ENCODE data around the gene GRK7.

GRK7 gene

DNA sequence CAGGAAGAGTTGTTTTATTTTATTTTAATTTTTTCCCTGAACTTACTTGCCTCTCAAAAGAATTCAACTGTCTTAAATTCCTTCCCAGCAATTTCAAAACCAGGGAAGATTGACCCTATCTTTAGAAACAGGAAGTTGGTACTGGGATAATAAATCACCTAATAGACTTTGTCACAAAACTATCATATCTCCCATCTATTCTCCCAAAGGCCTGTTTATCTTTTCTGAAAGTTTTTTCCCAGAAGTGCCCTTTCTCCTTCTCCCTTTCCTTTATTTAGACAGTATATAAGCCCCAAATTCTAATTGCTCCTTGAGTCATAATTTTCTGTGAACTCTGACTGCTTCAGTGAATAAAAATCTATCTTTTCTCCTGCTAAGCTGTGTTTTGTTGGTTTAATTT is 28.0 kb upstream of the GRK7 start:
- no peak for TF ChIP-seq TAF1 (IDR thresholded peaks at IDR 0.05; ENCODE audit: low read depth)
- TF ChIP-seq, protein P1, sequence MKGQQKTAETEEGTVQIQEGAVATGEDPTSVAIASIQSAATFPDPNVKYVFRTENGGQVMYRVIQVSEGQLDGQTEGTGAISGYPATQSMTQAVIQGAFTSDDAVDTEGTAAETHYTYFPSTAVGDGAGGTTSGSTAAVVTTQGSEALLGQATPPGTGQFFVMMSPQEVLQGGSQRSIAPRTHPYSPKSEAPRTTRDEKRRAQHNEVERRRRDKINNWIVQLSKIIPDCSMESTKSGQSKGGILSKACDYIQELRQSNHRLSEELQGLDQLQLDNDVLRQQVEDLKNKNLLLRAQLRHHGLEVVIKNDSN (IDR thresholded peaks at IDR 0.05), result no peak
- TF ChIP-seq NFIC (IDR thresholded peaks at IDR 0.05), result no peak
- no peak for TF ChIP-seq EGR1 (IDR thresholded peaks at IDR 0.05)
- no peak for TF ChIP-seq EP300 (IDR thresholded peaks at IDR 0.05; ENCODE audit: borderline replicate concordance)
- TF ChIP-seq ZBTB7A (IDR thresholded peaks at IDR 0.05; ENCODE audit: low read depth), result no peak
- TF ChIP-seq CREB1 (IDR thresholded peaks at IDR 0.05; ENCODE audit: low read depth), result no peak
- no peak for TF ChIP-seq TCF12 (IDR thresholded peaks at IDR 0.05; ENCODE audit: low read depth)
- no peak for TF ChIP-seq FOXM1 (IDR thresholded peaks at IDR 0.05; ENCODE audit: borderline replicate concordance, low read depth)
- TF ChIP-seq TEAD4 (IDR thresholded peaks at IDR 0.05), result no peak
- TF ChIP-seq, protein P2, sequence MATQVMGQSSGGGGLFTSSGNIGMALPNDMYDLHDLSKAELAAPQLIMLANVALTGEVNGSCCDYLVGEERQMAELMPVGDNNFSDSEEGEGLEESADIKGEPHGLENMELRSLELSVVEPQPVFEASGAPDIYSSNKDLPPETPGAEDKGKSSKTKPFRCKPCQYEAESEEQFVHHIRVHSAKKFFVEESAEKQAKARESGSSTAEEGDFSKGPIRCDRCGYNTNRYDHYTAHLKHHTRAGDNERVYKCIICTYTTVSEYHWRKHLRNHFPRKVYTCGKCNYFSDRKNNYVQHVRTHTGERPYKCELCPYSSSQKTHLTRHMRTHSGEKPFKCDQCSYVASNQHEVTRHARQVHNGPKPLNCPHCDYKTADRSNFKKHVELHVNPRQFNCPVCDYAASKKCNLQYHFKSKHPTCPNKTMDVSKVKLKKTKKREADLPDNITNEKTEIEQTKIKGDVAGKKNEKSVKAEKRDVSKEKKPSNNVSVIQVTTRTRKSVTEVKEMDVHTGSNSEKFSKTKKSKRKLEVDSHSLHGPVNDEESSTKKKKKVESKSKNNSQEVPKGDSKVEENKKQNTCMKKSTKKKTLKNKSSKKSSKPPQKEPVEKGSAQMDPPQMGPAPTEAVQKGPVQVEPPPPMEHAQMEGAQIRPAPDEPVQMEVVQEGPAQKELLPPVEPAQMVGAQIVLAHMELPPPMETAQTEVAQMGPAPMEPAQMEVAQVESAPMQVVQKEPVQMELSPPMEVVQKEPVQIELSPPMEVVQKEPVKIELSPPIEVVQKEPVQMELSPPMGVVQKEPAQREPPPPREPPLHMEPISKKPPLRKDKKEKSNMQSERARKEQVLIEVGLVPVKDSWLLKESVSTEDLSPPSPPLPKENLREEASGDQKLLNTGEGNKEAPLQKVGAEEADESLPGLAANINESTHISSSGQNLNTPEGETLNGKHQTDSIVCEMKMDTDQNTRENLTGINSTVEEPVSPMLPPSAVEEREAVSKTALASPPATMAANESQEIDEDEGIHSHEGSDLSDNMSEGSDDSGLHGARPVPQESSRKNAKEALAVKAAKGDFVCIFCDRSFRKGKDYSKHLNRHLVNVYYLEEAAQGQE (IDR thresholded peaks at IDR 0.05; ENCODE audit: low read depth), result no peak
- TF ChIP-seq CEBPB (IDR thresholded peaks at IDR 0.05), result no peak
- TF ChIP-seq RAD21 (IDR thresholded peaks at IDR 0.05; ENCODE audit: low read depth), result no peak
- TF ChIP-seq YY1 (IDR thresholded peaks at IDR 0.05; ENCODE audit: low read depth), result no peak
- TF ChIP-seq, protein P3, sequence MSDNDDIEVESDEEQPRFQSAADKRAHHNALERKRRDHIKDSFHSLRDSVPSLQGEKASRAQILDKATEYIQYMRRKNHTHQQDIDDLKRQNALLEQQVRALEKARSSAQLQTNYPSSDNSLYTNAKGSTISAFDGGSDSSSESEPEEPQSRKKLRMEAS (IDR thresholded peaks at IDR 0.05), result no peak

DNA sequence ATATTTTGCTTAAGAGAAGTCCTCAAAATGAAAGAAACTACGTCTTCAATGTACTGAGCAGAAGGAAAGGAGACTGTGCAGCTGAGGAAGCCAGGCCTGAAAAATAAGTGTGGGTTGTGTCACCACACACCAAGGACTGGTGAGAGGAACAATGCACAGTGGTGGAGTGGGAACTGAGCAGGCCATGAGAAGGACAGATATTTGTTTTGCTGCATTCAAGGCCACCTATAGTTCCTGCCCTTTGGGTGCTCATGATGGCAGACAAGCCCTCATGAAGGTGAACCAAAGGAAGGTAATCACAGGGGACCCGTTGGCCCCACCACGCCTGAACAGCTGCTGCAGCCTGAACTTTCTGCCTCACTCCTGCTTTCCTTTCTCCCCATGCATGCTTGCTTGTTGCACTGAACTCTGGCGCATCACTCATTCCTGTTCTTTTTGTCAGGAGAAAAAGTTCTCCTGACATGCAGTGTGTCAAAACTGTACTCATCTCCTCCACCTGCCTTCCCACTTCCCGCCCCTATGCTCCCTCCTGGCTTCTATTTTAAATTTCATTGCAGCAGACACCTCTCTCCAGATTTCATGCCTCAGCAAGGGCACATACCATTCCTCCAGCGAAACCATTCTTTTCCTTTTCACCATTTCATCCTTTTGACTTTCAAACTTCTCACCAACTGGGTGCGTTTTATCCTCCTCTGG is 27.3 kb upstream of the GRK7 start:
- TF ChIP-seq, protein P1 (IDR thresholded peaks at IDR 0.05), result no peak
- TF ChIP-seq RAD21 (IDR thresholded peaks at IDR 0.05; ENCODE audit: low read depth) (no peak), TEAD4 (IDR thresholded peaks at IDR 0.05) (no peak), TCF12 (IDR thresholded peaks at IDR 0.05; ENCODE audit: low read depth) (no peak), YY1 (IDR thresholded peaks at IDR 0.05; ENCODE audit: low read depth) (no peak), TAF1 (IDR thresholded peaks at IDR 0.05; ENCODE audit: low read depth) (no peak), CREB1 (IDR thresholded peaks at IDR 0.05; ENCODE audit: low read depth) (no peak), FOXM1 (IDR thresholded peaks at IDR 0.05; ENCODE audit: borderline replicate concordance, low read depth) (no peak), EP300 (IDR thresholded peaks at IDR 0.05; ENCODE audit: borderline replicate concordance) (no peak), NFIC (IDR thresholded peaks at IDR 0.05) (no peak), EGR1 (IDR thresholded peaks at IDR 0.05) (no peak)
- TF ChIP-seq, protein P2 (IDR thresholded peaks at IDR 0.05; ENCODE audit: low read depth), result no peak
- TF ChIP-seq, protein P3 (IDR thresholded peaks at IDR 0.05), result no peak

DNA sequence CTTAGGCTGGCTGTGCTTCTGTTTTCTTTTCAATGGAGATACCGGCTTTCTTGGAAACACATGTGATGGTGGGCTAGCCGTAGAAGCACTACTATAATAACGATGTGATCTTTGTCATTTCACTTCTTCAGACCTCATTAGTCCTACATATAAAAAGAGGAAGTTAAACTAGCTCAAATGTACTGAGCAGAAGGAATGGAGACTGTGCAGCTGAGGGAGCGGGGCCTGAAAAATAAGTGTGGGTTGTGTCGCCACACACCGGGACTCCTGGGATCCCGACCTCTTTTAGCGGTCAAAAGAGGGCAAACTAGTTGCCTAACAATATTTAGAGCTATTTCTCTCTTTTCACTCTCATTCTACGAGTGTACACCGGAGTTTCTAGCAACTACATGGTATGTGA is 26.1 kb upstream of the GRK7 start:
- no peak for TF ChIP-seq FOXM1 (IDR thresholded peaks at IDR 0.05; ENCODE audit: borderline replicate concordance, low read depth)
- TF ChIP-seq, protein P2 (IDR thresholded peaks at IDR 0.05; ENCODE audit: low read depth), result no peak
- no peak for TF ChIP-seq RAD21 (IDR thresholded peaks at IDR 0.05; ENCODE audit: low read depth)
- TF ChIP-seq EGR1 (IDR thresholded peaks at IDR 0.05), result no peak
- no peak for TF ChIP-seq EP300 (IDR thresholded peaks at IDR 0.05; ENCODE audit: borderline replicate concordance)
- no peak for TF ChIP-seq TAF1 (IDR thresholded peaks at IDR 0.05; ENCODE audit: low read depth)
- TF ChIP-seq, protein P1 (IDR thresholded peaks at IDR 0.05), result no peak
- no peak for TF ChIP-seq YY1 (IDR thresholded peaks at IDR 0.05; ENCODE audit: low read depth)
- TF ChIP-seq TEAD4 (IDR thresholded peaks at IDR 0.05), result no peak
- TF ChIP-seq CEBPB (IDR thresholded peaks at IDR 0.05), result no peak
- TF ChIP-seq, protein P3 (IDR thresholded peaks at IDR 0.05), result no peak
- no peak for TF ChIP-seq ZBTB7A (IDR thresholded peaks at IDR 0.05; ENCODE audit: low read depth)
- no peak for TF ChIP-seq CREB1 (IDR thresholded peaks at IDR 0.05; ENCODE audit: low read depth)

Measured in Ishikawa (cell line).